ENCODE measurements around the gene EDIL3.

- TF ChIP-seq EZH2 (IDR thresholded peaks at IDR 0.05; ENCODE audit: borderline replicate concordance) (no peak), CTCF (IDR thresholded peaks at IDR 0.05; ENCODE audit: poor library complexity) (no peak), EZH2phosphoT487 (IDR thresholded peaks at IDR 0.05; ENCODE audit: low read depth, severe bottlenecking, unreplicated experiment) (no peak)
Measured at GRCh38 chr5:84290161-84290560, 94.5 kb downstream of the EDIL3 start.

All from hepatocyte (in vitro differentiated cells).